Embryonic facial prominence (tissue), 1 donor: ENCODE data around the gene TIMM23B.
"Not testable (repeated sequence)": the region's sequence is repeated elsewhere in the genome, so short reads cannot be mapped to it uniquely, and the experiment has no call there.

Source experiments
- DNase-seq: peaks from one replicate; pipeline ENCODE4 v3.0.0-alpha.2; 2016; ENCODE audit errors: extremely low spot score

The TIMM23B gene

DNA sequence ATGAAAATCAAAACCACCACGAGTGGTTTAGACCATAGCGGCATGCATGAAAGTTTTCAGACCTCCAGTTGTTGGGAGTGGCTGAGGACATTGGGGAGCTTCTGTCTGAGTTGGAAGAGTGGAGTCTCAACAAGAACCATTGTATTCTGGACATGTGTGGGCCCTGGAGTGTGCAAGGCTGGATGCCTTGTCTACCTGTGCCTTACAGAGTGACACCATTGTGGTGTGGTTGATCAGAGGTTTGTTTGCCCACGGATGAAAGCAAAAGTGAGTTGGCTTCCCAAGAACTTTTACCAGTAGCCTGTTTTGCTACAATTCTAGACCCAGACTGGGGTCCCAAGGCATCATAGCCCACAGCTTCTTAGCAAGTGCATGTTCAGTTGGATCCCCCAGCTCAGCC lies 35.9 kb downstream of the TIMM23B start:
- not testable (repeated sequence) for DNase-seq

DNA sequence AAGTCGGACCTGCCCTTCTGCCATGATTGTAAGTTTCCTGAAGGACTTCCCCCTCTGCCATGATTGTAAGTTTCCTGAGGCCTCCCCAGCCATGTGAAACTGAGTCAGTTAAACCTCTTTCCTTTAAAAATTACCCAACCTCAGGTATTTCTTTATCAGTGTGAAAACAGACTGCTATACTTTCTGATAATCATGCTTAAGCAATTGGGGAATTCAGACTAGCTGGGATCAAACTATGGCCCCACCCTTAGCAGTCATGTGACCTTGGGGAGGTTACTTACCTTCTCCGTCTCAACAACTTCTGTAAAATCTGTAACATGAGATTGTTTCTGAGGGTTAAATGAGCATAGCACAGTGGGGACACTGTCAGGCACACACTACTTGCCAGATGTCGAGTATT lies 45.4 kb downstream of the TIMM23B start:
- not testable (repeated sequence) for DNase-seq

DNA sequence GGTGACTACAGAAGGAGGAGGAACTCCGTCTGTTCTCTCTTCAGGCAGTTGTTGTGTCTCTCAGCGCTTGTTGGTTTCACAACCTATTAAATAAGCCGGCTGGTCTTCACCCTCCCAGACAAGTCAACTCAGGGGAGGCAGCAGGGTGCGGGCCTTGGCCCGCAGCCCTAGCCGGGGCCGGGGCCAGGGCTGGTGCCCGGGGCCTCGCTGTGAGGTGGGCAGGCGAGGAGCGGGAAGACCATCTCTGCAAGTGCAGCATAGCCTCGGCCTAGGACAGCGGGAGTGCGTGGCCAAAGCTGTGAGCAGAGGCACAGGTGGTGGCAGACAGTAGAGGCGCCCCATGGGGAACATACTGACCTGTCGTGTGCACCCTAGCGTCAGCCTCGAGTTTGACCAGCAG lies 46.5 kb downstream of the TIMM23B start, which contains the start of gene AGAP6:
Gene AGAP6 (plus strand): TSS at position 31 of the 400 bp plus-strand sequence. CDS start 310 bp downstream, at position 341.
- not testable (repeated sequence) for DNase-seq

DNA sequence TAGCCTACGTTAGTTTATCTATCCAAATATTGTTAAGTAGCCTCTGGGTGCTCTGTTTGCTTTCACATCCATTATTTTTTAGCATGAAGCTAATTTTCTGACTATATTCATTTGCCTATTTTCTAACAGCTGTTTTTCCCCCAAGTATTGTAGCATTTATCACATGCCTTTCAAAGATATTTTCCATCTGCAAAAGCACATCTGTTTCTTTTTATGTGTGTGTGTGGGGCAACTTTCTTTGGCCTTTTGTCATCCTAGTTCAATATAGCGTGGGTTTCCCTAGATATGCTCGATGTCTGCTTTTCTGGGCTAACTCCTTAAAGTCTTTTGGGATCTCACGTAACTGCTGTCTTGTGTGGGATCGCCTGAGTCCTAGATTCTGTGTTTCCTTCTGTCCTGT lies 53.5 kb downstream of the TIMM23B start:
- not testable (repeated sequence) for DNase-seq

DNA sequence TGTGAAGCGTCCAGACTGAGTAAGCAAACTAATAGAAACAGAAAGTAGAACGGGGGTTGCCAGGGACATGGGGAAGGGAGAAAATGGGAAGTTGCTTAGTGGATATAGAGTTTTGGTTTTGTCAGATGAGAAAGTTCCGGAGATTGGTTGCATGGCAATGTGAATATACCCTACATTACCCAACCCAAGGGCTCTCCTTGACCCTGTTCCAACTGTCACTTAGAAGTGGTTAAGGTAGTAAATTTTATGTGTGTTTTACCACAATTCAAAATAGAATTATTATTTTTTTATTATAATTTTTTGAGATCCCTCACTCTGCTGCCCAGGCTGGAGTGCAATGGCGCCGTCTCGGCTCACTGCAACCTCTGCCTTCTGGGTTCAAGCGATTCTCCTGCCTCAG lies 72.2 kb downstream of the TIMM23B start:
- not testable (repeated sequence) for DNase-seq

DNA sequence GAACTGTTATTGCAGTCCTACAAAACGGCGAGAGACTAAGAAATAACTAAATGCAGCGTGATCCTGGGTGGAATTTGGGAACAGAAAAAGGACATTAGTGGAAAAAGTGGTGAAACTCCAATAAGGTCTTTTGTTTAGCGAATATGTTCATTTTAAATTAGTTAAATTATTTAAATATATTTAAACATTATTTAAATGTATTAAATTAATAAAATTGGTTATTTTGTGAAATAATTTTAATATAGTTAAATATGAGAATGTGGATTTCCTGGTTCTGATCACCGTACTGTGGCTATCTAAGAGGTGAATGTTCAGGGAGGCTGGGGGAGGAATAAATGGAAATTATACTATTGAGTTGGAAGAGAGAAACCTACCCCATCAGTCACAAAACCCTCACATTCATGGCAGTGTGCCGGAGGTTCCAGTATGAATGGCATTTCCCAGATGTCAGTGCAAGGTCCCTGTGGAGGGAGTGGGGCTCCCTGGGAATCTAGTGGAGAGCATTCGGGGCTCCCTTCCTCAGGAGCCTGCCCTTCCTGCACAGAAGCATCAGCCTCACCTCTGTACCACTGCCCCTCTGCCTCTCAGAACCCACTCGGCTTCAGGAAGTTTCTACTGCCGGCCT lies 73.9 kb downstream of the TIMM23B start:
- DNase-seq, result not testable (repeated sequence)

DNA sequence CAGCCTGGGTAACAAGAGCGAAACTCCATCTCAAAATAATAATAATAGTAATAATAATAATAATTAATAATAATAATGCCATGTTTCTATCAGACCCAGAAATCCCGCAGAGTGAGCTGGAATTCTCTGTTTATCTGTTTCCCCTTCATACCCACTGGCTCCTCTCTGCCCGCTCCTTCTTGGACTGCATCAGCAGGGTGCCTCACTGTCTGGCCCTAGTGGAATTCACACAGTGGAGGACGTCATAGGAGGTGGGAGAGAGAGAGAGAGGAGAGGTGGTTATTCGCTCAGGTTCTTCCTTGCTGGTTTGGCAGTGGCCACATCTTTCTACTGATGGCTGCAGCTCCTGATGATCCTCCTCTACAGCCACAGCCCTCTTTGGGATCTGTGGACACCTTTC lies 75.1 kb downstream of the TIMM23B start:
- not testable (repeated sequence) for DNase-seq

DNA sequence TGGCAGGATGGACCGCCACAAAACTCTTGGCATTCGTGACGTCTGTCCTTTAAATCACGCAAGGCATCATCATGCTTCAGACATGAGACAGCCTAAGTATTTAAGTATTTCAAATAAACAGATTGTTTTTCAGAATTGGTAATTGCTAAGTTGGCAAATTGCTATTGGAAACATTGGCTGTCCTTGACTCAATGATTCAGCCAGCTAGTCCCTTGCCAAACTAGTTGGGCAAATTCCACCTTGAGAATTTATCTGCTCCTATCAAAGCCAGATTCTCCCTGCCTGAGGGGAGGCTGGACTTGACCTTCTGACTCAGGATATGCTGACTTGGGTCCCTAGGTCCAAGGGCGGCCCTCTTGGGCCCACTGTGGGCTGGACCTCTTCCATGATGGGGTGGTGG lies 75.8 kb downstream of the TIMM23B start:
- not testable (repeated sequence) for DNase-seq

DNA sequence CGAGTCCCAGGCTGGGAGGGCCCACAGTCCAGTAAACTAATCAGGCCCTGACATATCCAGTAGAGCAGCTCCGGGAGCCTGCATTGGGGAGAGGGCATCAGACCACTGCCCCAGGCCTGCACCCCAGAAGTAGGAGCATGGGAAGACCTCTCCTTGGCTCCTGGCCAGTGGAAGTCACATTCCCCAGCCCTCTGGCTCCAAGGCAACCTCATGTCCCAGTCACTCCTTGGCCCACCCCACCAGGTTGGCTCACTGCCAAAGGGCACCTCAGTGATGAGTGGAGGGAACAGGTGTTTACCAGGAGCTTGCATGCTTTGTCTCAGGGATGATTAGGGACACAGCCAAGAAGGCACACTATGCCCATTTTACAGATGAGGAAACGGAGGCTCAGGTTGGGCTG lies 77.4 kb downstream of the TIMM23B start:
- not testable (repeated sequence) for DNase-seq

DNA sequence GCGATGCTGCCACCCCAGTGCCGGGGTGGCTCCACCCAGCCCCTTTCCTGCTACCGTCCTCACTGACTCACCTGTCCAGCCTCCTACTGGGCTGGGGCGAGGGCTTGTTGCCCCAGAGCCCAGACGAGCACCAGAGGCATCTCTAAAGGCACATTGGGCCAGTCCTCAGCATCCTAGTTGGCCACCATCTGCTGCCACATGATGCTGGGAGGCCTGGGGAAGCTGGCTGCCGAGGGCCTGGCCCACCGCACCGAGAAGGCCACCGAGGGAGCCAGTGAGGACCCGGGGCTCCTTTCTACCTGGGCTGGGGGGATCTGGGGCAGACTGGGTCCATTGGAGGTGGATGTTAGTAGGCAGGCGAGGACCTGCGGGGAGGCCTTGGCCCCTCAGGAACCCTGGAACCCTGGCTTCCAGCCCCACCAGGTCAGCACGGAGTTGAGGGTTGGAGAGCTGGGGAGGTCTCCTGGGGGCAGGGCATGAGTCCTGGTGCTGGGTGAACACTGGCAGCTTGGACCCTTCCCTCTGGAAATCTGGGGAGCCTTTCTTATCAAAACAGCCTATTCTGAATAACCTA lies 78.7 kb downstream of the TIMM23B start:
- not testable (repeated sequence) for DNase-seq

DNA sequence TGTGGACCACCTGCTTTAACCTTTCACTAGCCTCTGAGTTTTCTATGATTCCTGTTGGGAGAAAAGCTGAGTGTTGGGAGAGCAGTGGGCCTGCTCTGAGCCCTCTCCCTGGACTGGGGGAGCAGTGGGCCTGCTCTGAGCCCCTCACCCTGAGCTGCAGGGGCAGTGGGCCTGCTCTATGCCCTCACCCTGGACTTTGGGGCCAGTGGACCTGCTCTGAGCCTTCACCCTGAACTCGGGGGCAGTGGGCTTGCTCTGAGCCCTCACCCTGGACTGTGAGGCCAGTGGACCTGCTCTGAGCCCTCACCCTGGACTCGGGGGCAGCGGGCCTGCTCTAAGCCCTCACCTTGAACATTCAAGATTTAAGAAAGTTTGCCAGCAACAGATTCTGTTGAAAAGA lies 79.8 kb downstream of the TIMM23B start:
- DNase-seq, result no peak
